Transverse colon (tissue), 4 donors: Measurements from ENCODE around the gene CYFIP2.

Experiments used
- POLR2AphosphoS5 ChIP-seq, 3 donors: sonication (generic); formaldehyde crosslinking; IDR thresholded peaks; one replicate each; pipeline ENCODE4 v1.6.1; 2016; ENCODE audit warnings: antibody characterized with exemption in 3 of 3
- TF ChIP-seq, protein P1 (sequence below), 5 experiments: fragments of 200-600 bp in 3 of 5; fragments of 450-650 bp in 2 of 5; sonication (generic) in 3 of 5; IDR thresholded peaks; 1 replicate in 2 of 5; 2 replicates in 3 of 5; pipeline ENCODE4 v1.5.1; 2016 to 2017; ENCODE audit warnings: antibody characterized with exemption in 5 of 5, inconsistent platforms in 3 of 5, mild to moderate bottlenecking in 2 of 5, moderate library complexity in 1 of 5

GRCh38 chr5:157322581-157322980 lies 56.7 kb downstream of the CYFIP2 start:
- TF ChIP-seq POLR2AphosphoS5 (IDR thresholded peaks at IDR 0.05) = no peak
- TF ChIP-seq, protein P1, sequence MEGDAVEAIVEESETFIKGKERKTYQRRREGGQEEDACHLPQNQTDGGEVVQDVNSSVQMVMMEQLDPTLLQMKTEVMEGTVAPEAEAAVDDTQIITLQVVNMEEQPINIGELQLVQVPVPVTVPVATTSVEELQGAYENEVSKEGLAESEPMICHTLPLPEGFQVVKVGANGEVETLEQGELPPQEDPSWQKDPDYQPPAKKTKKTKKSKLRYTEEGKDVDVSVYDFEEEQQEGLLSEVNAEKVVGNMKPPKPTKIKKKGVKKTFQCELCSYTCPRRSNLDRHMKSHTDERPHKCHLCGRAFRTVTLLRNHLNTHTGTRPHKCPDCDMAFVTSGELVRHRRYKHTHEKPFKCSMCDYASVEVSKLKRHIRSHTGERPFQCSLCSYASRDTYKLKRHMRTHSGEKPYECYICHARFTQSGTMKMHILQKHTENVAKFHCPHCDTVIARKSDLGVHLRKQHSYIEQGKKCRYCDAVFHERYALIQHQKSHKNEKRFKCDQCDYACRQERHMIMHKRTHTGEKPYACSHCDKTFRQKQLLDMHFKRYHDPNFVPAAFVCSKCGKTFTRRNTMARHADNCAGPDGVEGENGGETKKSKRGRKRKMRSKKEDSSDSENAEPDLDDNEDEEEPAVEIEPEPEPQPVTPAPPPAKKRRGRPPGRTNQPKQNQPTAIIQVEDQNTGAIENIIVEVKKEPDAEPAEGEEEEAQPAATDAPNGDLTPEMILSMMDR (IDR thresholded peaks at IDR 0.05) = no peak
